ENCODE measurements around the gene PBX3. TPM values are rescaled to one million over a fixed set of nuclear protein-coding genes. Genes with fewer than 3 reads are reported as not detected.

PBX3 gene
- total and polyA plus RNA-seq, 2 donors (not counting 1 experiment from before 2014, with no cell fraction given), result 15.5 to 39.0 TPM

DNA sequence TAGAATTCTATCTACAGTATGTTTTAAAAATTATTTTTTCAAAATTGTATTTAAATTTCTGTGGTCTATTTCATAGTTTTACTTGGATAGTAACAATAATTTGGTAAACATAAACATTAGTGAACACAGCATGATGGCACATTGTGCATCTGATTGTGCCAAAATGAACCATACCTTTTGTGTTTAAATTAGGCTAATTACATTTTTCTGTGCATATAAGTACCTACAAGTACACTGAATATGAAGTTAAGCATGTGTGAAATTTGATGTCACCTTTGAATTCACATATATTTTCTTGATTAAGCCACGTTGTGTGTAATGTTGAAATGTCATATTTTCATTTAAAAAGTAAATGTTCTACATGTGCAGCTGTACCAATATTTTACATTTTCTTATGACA lies 13.4 kb downstream of the PBX3 start:
- Histone ChIP-seq H3K36me3 (replicated peaks in 1 of 2; ENCODE audit: control extremely low read depth in 1 of 2, control insufficient read depth in 1 of 2, extremely low read depth in 1 of 2, insufficient read depth in 2 of 2, low read length in 1 of 2) (no peaks in the 10 kb centered on the region), H3K9ac (ENCODE audit: low read length) (no peak overlapping the region), H3K4me1 (ENCODE audit: control insufficient read depth in 2 of 2, insufficient read depth in 2 of 2, low read length in 2 of 2) (peaks cover 9 to 14% of the 10 kb centered on the region in 2 donors), H3K27ac (ENCODE audit: low read length in 2 of 2) (no peak overlapping the region), H3K27me3 (replicated peaks in 1 of 4; ENCODE audit: control extremely low read depth in 1 of 4, control insufficient read depth in 3 of 4, insufficient read depth in 4 of 4, low read length in 3 of 4) (no peaks in the 10 kb centered on the region), H3K9me3 (ENCODE audit: control extremely low read depth in 1 of 3, control insufficient read depth in 2 of 3, insufficient read depth in 1 of 3, low read length in 2 of 3) (no peaks in the 10 kb centered on the region), H3K4me2 (replicated peaks; ENCODE audit: low read depth, low read length, poor library complexity, severe bottlenecking) (no peak overlapping the region), H4K20me1 (ENCODE audit: control insufficient read depth, insufficient read depth, low read length, poor library complexity, severe bottlenecking) (no peaks in the 10 kb centered on the region), H3K79me2 (ENCODE audit: control insufficient read depth, insufficient read depth, low read length) (peaks cover 45% of the 10 kb centered on the region), H3K4me3 (ENCODE audit: control extremely low read depth in 1 of 5, extremely low read depth in 1 of 5, insufficient read depth in 1 of 5, low read depth in 2 of 5, low read length in 4 of 5) (no peak overlapping the region), H2AFZ (ENCODE audit: insufficient read depth, low read depth, low read length, poor library complexity, severe bottlenecking) (no peak overlapping the region)
- TF ChIP-seq, protein P1, sequence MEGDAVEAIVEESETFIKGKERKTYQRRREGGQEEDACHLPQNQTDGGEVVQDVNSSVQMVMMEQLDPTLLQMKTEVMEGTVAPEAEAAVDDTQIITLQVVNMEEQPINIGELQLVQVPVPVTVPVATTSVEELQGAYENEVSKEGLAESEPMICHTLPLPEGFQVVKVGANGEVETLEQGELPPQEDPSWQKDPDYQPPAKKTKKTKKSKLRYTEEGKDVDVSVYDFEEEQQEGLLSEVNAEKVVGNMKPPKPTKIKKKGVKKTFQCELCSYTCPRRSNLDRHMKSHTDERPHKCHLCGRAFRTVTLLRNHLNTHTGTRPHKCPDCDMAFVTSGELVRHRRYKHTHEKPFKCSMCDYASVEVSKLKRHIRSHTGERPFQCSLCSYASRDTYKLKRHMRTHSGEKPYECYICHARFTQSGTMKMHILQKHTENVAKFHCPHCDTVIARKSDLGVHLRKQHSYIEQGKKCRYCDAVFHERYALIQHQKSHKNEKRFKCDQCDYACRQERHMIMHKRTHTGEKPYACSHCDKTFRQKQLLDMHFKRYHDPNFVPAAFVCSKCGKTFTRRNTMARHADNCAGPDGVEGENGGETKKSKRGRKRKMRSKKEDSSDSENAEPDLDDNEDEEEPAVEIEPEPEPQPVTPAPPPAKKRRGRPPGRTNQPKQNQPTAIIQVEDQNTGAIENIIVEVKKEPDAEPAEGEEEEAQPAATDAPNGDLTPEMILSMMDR (IDR thresholded peaks at IDR 0.05), result no peak
- no peak for TF ChIP-seq EZH2 (IDR thresholded peaks at IDR 0.05; ENCODE audit: borderline replicate concordance, insufficient read depth, low read depth, low read length, poor library complexity, severe bottlenecking)
- no CpG with 5 or more reads among the region's 1 CpG for WGBS (ENCODE audit: insufficient coverage)
- no peaks in the 10 kb centered on the region for H3K9me3 Mint-ChIP-seq (ENCODE audit: insufficient read depth)
- no peak overlapping the region for H3K4me3 Mint-ChIP-seq
- DNase-seq (no peak), ATAC-seq (ENCODE audit: low read depth) (no peak)
- no peak overlapping the region for H3K27ac Mint-ChIP-seq
- H3K27me3 Mint-ChIP-seq, result no peaks in the 10 kb centered on the region
- intact Hi-C loops (cut with micrococcal nuclease), result no loop called here
- ChIA-PET POLR2A (no interaction called here), CTCF (interaction anchor here (1.1 to 1.3 kb wide), 2 partner anchors 10 to 353 kb away, joined by 3 read pairs; no protein-coding TSS in a partner anchor)
- peaks cover 29% of the 10 kb centered on the region for H3K4me1 Mint-ChIP-seq

DNA sequence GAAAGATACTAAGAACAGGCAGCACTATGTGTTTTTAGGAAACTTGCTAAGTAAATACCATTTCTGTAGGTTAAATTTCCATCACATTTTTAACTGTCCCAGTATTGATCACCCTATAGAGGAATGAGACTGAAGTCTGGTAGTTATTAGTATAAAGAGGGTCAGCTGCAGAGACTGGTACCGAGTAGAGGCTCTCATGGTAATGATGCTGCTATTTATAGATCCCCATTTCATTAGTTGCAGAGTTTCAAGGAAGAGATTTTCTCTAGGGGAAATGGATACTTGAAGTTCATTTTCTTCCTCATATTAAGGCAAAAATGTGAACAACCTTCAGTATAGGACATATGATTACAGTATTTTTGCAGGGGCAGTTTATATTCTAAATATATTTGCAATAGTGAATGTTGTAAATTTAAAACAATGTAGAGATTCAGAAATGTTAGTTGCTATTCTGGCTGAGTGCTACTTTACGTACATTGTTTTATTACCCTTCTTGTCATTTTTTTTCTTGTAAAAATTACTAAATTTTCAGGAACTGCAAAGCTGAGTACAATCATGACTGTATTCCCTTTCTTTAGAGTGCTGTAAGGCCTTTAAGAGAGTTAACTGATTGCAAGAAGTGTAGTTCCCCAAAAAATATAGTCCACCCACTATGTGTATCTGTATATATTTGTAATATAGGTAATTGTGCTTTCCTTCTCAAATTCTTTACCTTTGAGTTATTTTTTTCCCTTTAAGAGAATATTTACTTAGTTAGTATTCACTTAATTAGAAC lies 14.7 kb downstream of the PBX3 start:
- H3K36me3 ChIP-seq (replicated peaks in 1 of 2; ENCODE audit: control extremely low read depth in 1 of 2, control insufficient read depth in 1 of 2, extremely low read depth in 1 of 2, insufficient read depth in 2 of 2, low read length in 1 of 2), result no peaks in the 10 kb centered on the region
- CTCF ChIA-PET, result interaction anchor here (0.6 to 1.3 kb wide), 3 partner anchors 9 to 354 kb away, joined by 3 read pairs; no protein-coding TSS in a partner anchor
- no peak overlapping the region for H3K27ac Mint-ChIP-seq
- TF ChIP-seq, protein P1 (IDR thresholded peaks at IDR 0.05), result no peak
- no peak for TF ChIP-seq EZH2 (IDR thresholded peaks at IDR 0.05; ENCODE audit: borderline replicate concordance, insufficient read depth, low read depth, low read length, poor library complexity, severe bottlenecking)
- no peak overlapping the region for H3K27ac ChIP-seq (ENCODE audit: low read length in 2 of 2)
- WGBS (ENCODE audit: insufficient coverage), result no CpG with 5 or more reads among the region's 2 CpGs
- H3K9ac ChIP-seq (ENCODE audit: low read length), result no peak overlapping the region
- no peaks in the 10 kb centered on the region for H3K27me3 Mint-ChIP-seq
- no peak overlapping the region for H2AFZ ChIP-seq (ENCODE audit: insufficient read depth, low read depth, low read length, poor library complexity, severe bottlenecking)
- H3K4me2 ChIP-seq (replicated peaks; ENCODE audit: low read depth, low read length, poor library complexity, severe bottlenecking), result no peak overlapping the region
- H3K4me1 ChIP-seq (ENCODE audit: control insufficient read depth in 2 of 2, insufficient read depth in 2 of 2, low read length in 2 of 2), result peaks cover 10 to 15% of the 10 kb centered on the region in 2 donors
- H3K9me3 ChIP-seq (ENCODE audit: control extremely low read depth in 1 of 3, control insufficient read depth in 2 of 3, insufficient read depth in 1 of 3, low read length in 2 of 3), result no peaks in the 10 kb centered on the region
- ATAC-seq (ENCODE audit: low read depth) (no peak), DNase-seq (no peak)
- H4K20me1 ChIP-seq (ENCODE audit: control insufficient read depth, insufficient read depth, low read length, poor library complexity, severe bottlenecking), result no peaks in the 10 kb centered on the region
- POLR2A ChIA-PET, result no interaction called here
- no peak overlapping the region for H3K4me3 ChIP-seq (ENCODE audit: control extremely low read depth in 1 of 5, extremely low read depth in 1 of 5, insufficient read depth in 1 of 5, low read depth in 2 of 5, low read length in 4 of 5)
- H3K4me3 Mint-ChIP-seq, result no peak overlapping the region
- no peaks in the 10 kb centered on the region for H3K27me3 ChIP-seq (replicated peaks in 1 of 4; ENCODE audit: control extremely low read depth in 1 of 4, control insufficient read depth in 3 of 4, insufficient read depth in 4 of 4, low read length in 3 of 4)
- intact Hi-C loops (cut with micrococcal nuclease), result no loop called here
- peaks cover 34% of the 10 kb centered on the region for H3K4me1 Mint-ChIP-seq
- peaks cover 36% of the 10 kb centered on the region for H3K79me2 ChIP-seq (ENCODE audit: control insufficient read depth, insufficient read depth, low read length)
- H3K9me3 Mint-ChIP-seq (ENCODE audit: insufficient read depth), result no peaks in the 10 kb centered on the region

All from B cell (primary cell).